Measurements from ENCODE around the gene CCL11.

The CCL11 gene

DNA sequence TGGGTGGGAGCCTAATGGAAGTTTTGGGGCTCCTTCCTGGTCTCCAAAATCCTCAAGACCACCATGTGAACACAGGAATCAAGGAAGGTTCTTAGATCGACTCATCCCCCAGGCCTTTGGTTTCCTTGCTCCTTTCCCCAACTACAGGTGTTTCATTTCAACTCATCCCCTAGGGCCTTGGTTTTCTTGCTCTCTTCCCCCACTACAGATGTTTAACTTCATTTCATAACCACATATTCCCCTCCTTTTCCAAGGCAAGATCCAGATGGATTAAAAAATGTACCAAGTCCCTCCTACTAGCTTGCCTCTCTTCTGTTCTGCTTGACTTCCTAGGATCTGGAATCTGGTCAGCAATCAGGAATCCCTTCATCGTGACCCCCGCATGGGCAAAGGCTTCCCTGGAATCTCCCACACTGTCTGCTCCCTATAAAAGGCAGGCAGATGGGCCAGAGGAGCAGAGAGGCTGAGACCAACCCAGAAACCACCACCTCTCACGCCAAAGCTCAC, at the start of gene CCL11:
Gene CCL11 (plus strand): TSS at position 457 of the 507 bp plus-strand sequence. CDS start 67 bp downstream, outside the sequence.
- no peak for DNase-seq (ENCODE audit: low read depth in 2 of 2)

DNA sequence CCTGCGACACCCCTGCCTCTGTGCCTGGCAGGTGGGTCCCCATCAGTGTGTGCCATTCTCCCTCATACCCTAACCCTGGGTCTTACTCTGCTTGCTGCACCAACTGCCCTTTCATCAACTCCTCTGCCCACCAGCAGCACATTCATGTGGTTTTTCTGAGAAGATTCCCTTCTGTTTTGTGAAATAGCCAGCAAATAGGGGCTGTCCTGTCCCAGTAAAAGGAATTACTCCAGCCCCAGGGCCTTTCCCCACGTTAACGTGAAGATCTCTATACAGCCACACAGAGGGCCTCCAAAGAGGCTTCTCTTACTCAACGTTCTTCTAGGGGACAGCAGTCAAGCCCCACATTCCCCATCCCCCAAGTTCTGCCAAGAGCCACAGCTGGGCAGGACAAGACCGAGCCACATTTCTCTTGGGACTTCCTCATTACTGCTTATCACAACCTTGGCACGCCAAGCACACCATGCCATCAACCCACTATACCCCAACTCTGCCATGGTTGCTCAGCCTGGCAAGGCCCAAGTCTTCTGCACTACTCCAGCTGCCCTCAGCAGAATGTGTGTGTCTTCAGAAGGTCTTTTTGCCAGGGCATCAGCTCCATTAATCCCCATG, 49.2 kb upstream of the CCL11 start:
- DNase-seq (ENCODE audit: low read depth in 2 of 2): no peak

DNA sequence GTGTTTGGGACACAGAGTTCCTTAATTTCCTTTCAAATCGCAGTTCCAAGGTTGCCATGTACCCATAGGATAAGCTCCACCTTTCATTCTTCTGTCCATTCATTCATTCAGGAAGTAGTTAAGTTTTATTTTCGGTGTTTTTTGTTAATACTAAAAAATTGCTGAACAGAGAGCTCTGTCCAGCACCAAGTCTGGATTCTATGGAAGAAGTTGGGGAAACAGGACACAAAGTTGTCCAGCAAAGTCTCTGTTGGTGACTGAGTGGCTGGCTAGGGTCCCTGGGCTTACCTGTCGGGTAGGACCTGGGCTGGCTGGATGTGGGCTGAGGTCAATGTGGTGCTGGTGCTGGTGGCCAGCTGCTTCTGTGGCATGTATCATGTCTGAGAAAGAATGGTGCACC, 48.1 kb upstream of the CCL11 start:
- no peak for DNase-seq (ENCODE audit: low read depth in 2 of 2)

DNA sequence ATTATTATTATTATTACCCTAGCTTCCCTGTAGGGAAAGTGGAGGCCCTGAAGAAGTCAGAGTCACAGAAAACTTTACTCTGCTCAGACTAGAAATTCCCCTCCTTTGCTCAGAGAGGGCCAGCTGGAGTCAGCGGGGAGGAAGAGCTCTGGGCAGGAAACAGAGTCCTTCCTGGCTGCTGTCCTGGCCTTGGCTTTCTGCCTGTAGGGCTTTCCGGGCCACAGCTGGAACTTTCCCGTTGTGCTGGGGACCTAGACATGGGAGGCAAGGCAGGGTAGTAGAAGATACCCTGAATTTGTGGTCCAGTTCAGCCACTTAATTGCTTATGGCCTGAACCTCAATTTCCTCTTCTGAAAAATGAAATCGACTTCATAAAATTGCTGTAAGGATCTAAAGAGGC, 44.5 kb upstream of the CCL11 start:
- no peak for DNase-seq (ENCODE audit: low read depth in 2 of 2)

DNA sequence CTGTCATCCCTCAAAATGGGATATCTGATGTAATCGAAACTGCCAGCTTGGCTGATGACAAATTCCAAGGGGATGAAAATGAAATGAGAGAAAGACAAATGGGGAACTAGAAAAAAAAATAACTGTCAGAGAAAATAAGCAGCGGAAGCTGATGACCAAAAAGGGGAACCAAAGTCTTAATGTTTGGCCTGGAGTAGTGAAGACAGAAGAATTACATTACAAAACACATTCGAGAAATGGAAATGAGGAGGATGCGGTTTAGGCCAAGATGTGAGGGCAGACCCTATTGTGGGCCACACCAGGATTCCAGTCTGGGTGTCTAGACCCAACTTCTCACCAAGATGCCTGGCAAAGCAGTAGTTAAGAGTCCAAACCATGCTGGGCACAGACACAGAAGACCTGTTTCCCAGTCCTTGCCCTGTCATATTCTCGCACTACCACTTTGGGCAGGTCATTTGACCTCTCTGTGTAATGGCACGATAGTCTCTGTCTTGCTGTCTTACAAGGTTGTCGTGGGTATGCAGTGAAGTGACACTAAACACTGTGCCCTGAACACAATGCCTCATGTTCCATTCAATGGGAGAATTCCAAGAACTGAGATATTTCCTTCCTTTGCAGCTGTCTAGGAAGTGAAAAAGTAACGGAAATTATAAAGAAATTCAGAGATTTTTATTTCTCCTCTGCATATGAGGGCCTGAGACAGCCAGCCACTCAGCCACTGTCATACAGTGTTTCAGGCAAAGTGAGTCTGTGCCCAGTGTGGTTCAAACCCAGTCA, 42.8 kb upstream of the CCL11 start:
- DNase-seq (ENCODE audit: low read depth in 2 of 2): no peak

DNA sequence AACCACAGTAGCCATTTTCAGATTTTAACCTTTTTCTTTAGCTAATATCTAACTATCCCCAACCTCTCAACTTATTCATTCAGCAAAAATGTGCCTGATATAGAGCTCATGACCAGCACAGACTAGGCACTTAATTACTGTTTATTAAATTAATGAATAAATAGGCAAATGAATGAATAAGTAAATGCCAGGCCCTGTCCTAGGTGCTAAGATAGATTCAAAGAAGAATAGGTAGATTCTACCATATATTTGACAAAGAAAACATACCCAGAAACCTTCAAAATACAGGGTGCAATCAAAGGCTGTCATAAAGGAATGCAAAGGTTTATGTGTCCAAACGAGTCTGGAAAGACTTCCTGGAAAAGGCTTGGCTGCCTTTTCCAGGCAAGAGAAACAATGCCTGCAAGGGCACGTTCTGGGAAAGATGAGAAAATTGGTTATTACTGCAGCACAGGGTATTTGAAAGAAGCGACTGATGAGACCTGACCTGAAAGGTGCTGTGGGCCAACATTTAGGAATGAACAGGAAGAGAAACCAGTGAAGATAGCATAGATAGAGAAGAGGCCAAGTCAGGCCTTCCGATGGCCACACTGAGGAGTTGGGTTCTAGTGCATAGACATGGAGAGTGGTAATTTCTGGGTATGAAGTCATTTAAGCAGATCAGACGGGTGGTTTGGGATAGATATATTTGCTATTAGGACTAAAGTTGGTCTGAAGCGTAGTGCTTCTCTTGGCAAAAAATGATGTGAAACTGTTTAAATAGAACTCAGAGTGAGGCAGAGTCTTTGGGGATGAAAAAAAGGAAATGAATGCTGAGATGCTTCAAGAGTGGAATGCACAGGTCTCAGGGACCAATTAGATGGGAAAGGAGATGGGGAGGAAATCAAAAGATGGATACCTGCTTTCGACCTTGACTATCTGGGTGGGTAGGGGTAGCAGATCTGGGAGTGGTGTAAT, 41.9 kb upstream of the CCL11 start:
- no peak for DNase-seq (ENCODE audit: low read depth in 2 of 2)

DNA sequence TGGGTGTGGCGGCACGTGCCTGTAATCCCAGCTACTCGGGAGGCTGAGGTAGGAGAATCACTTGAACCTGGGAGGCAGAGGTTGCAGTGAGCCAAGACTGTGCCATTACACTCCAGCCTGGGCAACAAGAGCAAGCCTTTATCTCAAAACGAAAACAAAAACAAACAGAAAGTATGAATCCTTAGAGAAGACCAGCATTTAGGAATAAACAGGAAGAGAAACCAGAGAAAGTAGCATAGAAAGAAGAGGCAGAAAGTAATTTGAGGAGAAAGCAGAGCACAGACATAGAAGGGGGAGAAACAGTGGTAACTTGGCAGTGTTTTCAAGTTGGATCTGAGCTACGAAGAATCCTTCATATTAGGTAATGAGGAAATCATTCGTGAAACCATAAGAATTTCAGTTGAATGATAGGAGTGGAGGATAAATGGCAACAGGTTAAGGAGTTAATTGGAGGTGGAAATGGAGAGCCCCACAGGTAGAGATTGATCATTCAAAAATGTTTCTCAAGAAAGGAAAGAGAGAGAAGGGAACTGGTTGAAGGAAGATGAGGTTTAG, 40.1 kb upstream of the CCL11 start:
- no peak for DNase-seq (ENCODE audit: low read depth in 2 of 2)

DNA sequence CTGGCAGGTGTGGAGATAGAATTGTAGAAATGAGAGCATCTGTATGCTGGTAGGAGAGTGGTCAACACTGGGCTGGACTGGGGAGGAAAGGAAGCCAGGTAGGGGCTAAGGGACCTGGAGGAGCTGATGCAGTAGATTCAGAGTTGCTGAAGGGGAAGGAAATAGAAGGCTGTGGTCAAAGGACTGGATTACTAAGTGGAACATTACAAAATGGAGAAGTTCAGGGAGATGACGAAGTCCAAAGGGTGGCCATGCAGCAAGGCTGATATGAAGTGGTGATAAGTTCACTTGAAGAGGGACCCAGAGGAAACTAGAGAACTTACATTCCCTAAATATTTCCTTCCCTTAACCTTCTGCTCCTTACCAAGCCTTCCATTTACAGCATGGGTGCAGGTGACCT, 39.1 kb upstream of the CCL11 start:
- DNase-seq (ENCODE audit: low read depth in 2 of 2): no peak

DNA sequence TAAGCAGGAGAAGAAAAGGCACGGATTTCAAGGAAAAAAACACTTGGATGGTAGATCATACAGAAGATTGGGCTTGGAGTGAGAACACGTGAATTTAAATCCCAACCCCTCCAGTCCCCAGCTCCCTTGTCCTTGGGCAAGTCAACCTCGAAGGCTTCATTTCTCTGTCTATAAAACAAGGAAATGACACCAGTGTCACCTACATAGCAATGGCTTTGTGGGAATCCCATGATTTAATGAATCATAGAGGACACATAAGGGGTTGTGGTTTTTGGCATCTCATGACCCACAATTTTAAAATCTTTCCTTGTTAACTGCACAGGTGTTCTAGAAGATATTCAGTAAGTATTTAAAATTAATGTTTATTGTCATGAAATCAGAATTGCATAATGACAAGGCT, 38.7 kb upstream of the CCL11 start:
- no peak for DNase-seq (ENCODE audit: low read depth in 2 of 2)

DNA sequence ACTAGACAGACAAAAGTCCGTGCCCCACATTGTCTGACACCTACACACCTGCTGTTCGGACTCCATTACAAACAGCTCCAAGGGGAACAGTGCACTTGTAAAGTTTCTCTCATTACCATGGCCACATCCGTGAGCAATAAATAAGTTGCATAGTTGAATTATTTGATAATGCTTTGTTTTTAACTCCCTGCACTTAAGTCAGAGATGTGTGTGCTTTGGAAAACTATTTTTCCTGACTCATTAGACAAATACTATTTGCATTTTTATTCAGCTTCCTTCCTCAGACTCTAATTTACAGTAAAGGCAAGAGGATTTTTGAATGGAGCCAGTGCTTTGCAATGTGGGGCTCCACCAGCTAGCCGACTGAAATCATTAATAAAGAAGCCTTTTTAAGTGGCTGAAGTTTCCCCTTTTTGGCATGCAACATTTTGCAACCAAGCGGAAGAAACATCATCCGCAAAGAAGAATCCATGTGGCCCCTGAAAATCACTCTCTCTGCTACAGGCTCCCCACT, 37.0 kb upstream of the CCL11 start:
- DNase-seq (ENCODE audit: low read depth in 2 of 2): no peak

DNA sequence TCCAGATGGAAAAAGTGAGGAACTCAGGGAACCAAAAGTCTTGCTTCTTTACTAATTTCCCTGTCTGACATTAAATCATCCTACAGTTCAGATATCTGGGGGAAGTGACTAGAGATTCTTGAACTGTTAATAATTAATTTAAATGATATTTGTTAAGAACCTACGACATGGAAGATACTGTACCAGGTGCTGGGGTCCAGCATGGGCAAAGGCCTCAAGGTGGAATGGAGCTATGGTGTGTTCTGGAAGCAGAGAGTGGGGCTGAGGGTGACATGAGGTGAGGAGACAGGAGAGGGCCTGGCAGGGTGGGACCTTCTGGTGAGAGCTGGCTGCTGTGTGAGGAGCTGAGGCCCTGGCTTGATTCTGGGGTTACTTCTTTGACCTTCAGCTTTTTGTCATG, 36.5 kb upstream of the CCL11 start:
- DNase-seq (ENCODE audit: low read depth in 2 of 2): no peak

DNA sequence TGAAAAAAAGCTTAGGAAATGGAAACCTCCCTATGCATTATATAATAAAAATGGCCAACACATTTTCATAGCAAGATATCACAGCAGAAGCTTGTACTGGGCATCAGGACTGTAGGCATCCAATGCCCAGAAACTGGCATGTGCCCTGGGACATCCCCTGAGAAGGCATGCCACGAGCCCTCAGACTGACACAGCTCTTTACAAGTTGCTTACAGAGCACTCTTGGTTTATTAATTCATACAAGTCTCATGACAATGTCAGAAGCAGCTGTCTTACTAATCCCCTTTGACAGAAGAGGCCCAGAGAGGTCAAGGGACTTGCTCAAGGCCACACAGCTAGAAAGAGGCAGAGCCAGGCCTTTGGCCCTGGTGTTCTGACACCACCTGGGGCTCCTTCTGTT, 36.1 kb upstream of the CCL11 start:
- no peak for DNase-seq (ENCODE audit: low read depth in 2 of 2)

DNA sequence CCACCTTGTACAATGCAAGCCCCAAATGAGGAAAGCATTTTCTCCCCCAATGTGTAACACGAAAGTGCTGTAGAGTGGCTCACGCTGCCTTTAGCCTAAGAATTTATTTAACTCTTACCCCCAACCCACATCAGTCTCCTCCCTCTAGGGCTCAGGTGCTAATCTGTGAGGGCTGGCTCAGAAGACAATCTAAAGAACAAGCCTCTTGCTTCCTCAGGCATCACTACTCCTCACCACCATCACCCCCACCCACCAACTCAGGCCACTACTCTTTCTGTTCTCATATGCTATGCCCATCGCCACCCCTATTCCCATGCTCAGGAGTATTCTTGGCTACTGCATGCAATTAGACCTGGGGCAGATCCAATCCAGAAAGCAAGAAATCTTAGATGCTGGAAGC, 34.4 kb upstream of the CCL11 start:
- DNase-seq (ENCODE audit: low read depth in 2 of 2): no peak

DNA sequence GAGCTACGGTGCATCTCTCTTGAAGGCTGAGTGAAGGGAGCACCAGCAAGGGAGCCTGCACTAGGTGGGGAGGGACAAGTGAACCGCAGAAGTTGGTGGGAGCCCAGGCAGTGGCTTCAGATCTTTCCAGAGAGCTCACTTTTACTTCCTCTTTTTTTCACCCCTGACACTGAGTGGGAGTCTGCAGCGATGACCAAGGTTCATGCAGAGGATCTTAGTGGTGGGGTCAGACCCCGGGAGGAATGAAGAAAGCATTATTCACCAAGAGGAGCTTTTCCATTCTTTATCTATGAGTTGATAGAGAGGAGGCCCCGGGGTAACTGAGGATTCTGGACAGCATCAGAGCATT, 33.5 kb upstream of the CCL11 start:
- no peak for DNase-seq (ENCODE audit: low read depth in 2 of 2)

DNA sequence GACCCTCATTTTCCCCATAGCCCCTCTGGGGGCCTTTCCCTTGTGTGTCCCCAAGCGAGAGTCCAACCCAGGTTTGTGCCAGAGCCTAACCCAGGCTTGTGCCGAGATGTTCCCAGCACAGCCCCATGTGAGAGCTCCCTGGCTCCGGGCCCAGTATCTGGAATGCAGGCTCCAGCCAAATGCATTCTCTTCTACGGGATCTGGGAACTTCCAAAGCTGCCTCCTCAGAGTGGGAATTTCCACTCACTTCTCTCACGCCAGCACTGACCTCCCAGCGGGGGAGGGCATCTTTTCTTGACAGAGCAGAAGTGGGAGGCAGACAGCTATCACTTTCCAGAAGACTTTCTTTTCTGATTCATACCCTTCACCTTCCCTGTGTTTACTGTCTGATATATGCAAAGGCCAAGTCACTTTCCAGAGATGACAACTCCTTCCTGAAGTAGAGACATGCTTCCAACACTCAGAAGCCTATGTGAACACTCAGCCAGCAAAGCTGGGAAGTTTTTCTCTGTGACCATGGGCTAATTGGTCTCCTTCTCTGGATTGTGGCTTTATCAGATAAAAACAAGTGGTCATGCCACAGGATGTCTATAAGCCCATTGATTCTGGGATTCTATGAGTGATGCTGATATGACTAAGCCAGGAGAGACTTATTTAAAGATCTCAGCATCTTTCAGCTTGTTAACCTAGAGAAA, 33.0 kb upstream of the CCL11 start:
- DNase-seq (ENCODE audit: low read depth in 2 of 2): no peak

DNA sequence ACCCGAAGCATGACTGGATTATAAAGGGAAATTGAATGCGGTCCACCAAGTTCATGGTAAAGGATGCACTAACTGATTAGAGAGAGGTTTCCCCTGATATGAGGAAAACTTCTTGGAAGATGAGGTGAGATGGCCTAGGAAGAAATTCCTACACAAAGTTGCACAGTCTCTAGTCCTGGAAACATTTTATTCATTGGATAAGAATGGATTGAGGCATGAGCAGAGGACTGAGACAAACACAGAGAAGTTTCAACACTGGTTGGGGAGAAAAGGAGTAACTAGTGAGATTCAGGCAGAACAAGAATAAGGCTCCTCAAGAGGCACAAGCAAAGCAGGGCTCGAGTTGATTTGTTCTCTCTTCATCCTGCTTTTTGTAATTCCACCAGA, 32.4 kb upstream of the CCL11 start:
- DNase-seq (ENCODE audit: low read depth in 2 of 2): no peak

DNA sequence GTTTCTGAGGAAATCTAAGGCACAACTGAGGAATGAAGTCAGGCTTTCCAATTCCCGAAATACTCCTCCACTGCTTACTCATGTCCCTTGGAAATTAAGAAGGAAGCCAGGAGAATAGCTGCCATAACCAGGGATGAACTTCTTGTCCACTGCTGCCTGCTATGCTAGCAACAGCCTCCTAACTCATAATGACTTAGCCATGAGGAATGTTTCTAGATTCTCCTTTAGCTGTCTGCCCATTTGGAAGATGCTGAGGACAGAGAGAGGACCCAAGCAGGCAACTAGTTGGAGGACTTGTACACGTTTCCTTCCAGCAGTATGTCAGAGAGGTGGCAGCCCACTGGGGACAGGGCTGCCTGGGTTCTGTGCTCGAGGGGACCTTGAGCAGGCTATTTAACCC, 31.4 kb upstream of the CCL11 start:
- DNase-seq (ENCODE audit: low read depth in 2 of 2): no peak

DNA sequence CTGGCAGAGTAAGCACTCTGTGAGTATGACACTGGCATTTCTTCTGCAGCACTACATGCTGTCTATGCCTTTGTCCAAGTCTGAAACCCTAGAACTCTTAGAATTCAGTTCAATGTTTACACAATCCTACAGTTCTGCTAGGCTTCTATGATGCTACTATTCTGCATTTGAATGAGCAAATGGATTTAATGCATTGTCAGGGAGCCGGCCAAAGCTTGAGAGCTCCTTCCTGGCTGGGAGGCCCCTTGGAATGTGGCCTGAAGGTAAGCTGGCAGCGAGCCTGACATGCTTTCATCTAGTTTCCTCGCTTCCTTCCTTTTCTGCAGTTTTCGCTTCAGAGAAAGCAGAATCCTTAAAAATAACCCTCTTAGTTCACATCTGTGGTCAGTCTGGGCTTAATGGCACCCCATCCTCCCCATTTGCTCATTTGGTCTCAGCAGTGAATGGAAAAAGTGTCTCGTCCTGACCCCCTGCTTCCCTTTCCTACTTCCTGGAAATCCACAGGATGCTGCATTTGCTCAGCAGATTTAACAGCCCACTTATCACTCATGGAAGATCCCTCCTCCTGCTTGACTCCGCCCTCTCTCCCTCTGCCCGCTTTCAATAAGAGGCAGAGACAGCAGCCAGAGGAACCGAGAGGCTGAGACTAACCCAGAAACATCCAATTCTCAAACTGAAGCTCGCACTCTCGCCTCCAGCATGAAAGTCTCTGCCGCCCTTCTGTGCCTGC, 30.7 kb upstream of the CCL11 start, which contains the start of gene CCL2:
Gene CCL2 (plus strand): TSS at position 635 of the 730 bp plus-strand sequence. CDS start 65 bp downstream, at position 700.
- no peak for DNase-seq (ENCODE audit: low read depth in 2 of 2)

DNA sequence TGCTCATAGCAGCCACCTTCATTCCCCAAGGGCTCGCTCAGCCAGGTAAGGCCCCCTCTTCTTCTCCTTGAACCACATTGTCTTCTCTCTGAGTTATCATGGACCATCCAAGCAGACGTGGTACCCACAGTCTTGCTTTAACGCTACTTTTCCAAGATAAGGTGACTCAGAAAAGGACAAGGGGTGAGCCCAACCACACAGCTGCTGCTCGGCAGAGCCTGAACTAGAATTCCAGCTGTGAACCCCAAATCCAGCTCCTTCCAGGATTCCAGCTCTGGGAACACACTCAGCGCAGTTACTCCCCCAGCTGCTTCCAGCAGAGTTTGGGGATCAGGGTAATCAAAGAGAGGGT, 30.2 kb upstream of the CCL11 start:
- DNase-seq (ENCODE audit: low read depth in 2 of 2): no peak

DNA sequence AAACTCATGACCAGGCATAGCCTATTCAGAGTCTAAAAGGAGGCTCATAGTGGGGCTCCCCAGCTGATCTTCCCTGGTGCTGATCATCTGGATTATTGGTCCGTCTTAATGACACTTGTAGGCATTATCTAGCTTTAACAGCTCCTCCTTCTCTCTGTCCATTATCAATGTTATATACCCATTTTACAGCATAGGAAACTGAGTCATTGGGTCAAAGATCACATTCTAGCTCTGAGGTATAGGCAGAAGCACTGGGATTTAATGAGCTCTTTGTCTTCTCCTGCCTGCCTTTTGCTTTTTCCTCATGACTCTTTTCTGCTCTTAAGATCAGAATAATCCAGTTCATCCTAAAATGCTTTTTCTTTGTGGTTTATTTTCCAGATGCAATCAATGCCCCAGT, 29.7 kb upstream of the CCL11 start:
- no peak for DNase-seq (ENCODE audit: low read depth in 2 of 2)
